Karpas-422 (cell line): Measurements from ENCODE around the gene ACOT7. TPM values are rescaled to one million over a fixed set of nuclear protein-coding genes. Genes with fewer than 3 reads are reported as not detected.

Experiments
- DNase-seq: peaks from one replicate; pipeline ENCODE4 v3.0.0-alpha.2; 2015
- H2AFZ ChIP-seq: fragments of 200-600 bp; sonication (generic); 2 replicates; pipeline ENCODE4 v1.6.1; 2014; ENCODE audit warnings: antibody characterized with exemption, low read length, mixed read lengths
- H3K27ac ChIP-seq: fragments of 200-600 bp; sonication (generic); 2 replicates; pipeline ENCODE4 v1.5.1; 2014; ENCODE audit warnings: mild to moderate bottlenecking, low read length, moderate library complexity
- H3K27me3 ChIP-seq: fragments of 200-600 bp; sonication (generic); 2 replicates; pipeline ENCODE4 v1.6.1; 2014; ENCODE audit warnings: low read length, mixed read lengths
- H3K36me3 ChIP-seq: fragments of 200-600 bp; sonication (generic); 2 replicates; pipeline ENCODE4 v1.6.1; 2014; ENCODE audit warnings: low read length, mixed read lengths; ENCODE audit not compliant: insufficient read depth
- H3K4me1 ChIP-seq: fragments of 200-600 bp; sonication (generic); 2 replicates; pipeline ENCODE4 v1.6.1; 2014; ENCODE audit warnings: mild to moderate bottlenecking, low read length, mixed read lengths
- H3K4me2 ChIP-seq: fragments of 200-600 bp; sonication (generic); 2 replicates; pipeline ENCODE4 v1.6.1; 2014; ENCODE audit warnings: low read length, low read depth, mild to moderate bottlenecking; ENCODE audit not compliant: poor library complexity, severe bottlenecking
- H3K4me3 ChIP-seq: fragments of 200-600 bp; sonication (generic); 2 replicates; pipeline ENCODE4 v1.5.1; 2014; ENCODE audit warnings: mild to moderate bottlenecking, antibody characterized with exemption, low read length, mixed read lengths
- H3K79me2 ChIP-seq: fragments of 200-600 bp; sonication (generic); 2 replicates; pipeline ENCODE4 v1.6.1; 2014; ENCODE audit warnings: mild to moderate bottlenecking, low read length, mixed read lengths
- H3K9ac ChIP-seq: fragments of 200-600 bp; sonication (generic); 2 replicates; pipeline ENCODE4 v1.6.0; 2014; ENCODE audit warnings: low read length
- H3K9me2 ChIP-seq: fragments of 200-600 bp; sonication (generic), shearing (Covaris generic); replicated peaks from 2 replicates; pipeline ENCODE4 v1.6.0; 2014; ENCODE audit warnings: mild to moderate bottlenecking, low read length, moderate library complexity; ENCODE audit not compliant: insufficient read depth
- H3K9me3 ChIP-seq: fragments of 300-700, 200-600 bp; sonication (generic); 2 replicates; pipeline ENCODE4 v1.6.1; 2014; ENCODE audit warnings: low read length, mixed read lengths
- H4K20me1 ChIP-seq: fragments of 200-600 bp; sonication (generic); 2 replicates; pipeline ENCODE4 v1.6.1; 2014; ENCODE audit warnings: mild to moderate bottlenecking, antibody characterized with exemption, low read length, low read depth; ENCODE audit not compliant: insufficient read depth
- total RNA-seq: library from RNA; depleted of rRNA; stranded (reverse); fragments of >200 nt; shearing (Covaris generic); gene quantifications from 2 replicates; pipeline ENCODE4 v1.2.3, GENCODE V29; 2014; ENCODE audit warnings: low replicate concordance

Gene ACOT7
- total RNA-seq, 1 experiment from 2014 or later: 11.8 TPM

DNA sequence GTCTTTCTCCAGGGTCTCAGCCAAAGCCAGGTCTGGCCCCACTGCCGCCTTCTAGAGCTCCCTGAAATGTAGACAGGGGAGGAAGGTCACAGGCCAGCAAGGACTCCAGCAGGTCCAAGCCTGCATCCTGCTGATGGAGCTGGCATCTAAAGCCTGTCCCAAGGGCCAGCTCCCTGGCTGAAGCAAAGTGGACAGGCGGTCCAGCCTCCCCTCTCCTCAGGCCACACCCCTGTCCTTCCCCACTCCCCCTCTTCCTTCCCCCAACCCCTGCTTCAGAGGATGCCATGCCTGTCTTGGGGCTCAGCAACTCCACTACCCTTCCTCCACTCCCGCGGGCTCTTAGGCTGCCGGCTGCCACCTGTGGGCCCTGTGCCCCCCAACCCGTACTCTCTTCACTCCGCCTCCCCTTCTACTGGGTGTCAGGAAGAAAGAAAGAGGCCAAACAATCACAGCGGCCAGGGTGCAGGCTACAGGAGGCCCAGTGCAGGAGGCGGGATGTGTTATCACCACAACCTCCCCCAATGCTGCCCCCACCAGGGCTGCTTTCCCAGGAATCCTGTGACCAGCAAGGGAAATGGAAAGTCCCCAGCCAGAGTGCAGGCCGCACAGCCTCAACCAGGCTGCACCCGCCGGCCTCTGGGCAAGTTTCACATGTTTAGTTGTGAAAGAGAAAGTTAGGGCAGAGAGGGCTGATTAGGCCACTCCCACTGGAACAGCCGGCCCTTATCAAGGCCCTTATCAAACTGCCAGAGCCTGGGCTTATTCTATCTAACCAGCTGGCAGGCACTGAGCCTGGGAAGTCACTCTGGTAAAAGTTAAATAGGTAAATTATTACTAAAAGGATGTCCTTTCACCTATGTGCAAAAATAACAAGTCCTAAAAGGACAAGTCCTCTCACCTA, 34.1 kb downstream of the ACOT7 start:
- DNase-seq: peak; percentile 71
- no peaks in the 10 kb centered on the region for H3K9me2 ChIP-seq
- H2AFZ ChIP-seq: no peak overlapping the region
- peak overlapping the region; percentile 37; the same call in 1 of the 2 replicates for H3K4me3 ChIP-seq
- H3K9ac ChIP-seq: peak overlapping the region; percentile 66
- peak overlapping the region; percentile 60 for H3K4me2 ChIP-seq
- H3K36me3 ChIP-seq: no peaks in the 10 kb centered on the region
- peaks cover 30% of the 10 kb centered on the region for H3K4me1 ChIP-seq
- H3K27me3 ChIP-seq: no peaks in the 10 kb centered on the region
- peak overlapping the region; percentile 36; the same call in 1 of the 2 replicates for H3K27ac ChIP-seq
- H3K9me3 ChIP-seq: no peaks in the 10 kb centered on the region
- peaks cover 67% of the 10 kb centered on the region for H3K79me2 ChIP-seq
- H4K20me1 ChIP-seq: no peaks in the 10 kb centered on the region

DNA sequence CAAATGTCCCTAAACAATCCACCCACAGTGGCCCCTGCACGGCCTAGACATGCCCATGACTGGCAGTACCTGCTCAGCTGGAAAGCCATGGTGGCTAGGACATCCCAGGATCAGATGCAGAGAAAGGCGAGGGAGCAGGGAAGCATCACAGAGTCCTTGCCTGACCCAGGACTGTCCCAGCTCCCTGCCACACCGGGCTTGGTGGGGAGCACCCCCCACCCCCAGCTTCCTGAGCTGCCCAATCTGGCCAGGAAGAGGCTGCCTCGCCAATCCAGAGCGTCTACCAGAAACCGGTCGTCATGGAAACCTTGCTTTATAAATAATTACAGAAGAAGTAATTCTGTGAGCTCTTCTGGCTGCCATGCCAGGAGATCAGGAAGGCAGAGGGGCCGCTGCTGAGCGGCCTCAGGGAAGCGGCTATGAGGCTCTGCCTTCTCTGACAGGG, 34.8 kb downstream of the ACOT7 start:
- Histone ChIP-seq H3K9me2 (no peaks in the 10 kb centered on the region), H2AFZ (no peak overlapping the region), H3K27me3 (no peaks in the 10 kb centered on the region), H3K4me1 (peaks cover 30% of the 10 kb centered on the region), H4K20me1 (no peaks in the 10 kb centered on the region), H3K36me3 (no peaks in the 10 kb centered on the region), H3K27ac (peak overlapping the region; percentile 6; the same call in 1 of the 2 replicates), H3K79me2 (peaks cover 73% of the 10 kb centered on the region), H3K9me3 (no peaks in the 10 kb centered on the region), H3K4me2 (peak overlapping the region; percentile 60), H3K9ac (peak overlapping the region; percentile 66), H3K4me3 (no peak overlapping the region; the same call in 1 of the 2 replicates)
- DNase-seq: peak; percentile 77

DNA sequence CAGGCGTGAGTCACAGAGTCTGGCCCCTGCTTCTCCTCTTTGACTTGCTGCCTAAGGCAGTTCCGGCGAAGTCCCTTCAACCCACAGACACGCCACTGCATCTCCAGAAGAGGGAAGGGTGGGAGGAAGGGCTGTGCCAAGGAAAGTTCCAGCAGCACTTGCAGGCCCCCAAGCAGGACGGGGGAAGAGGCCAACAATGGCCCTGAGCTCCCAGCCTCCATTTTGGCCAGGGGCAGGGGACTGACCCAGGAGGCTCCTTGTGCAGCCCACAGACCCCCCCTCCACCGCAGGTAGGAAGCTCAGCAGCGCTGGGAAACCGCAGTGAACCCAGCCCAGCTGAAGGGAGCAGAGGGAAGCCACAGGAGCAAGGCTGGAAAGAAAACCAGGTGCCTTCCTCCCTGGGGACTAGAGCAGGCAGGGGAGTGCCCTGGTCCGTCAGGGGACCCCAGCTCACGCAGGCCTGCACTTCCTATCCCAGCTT, 35.4 kb downstream of the ACOT7 start:
- Histone ChIP-seq H3K27ac (no peak overlapping the region), H3K27me3 (no peaks in the 10 kb centered on the region), H3K9ac (no peak overlapping the region), H3K9me2 (no peaks in the 10 kb centered on the region), H3K36me3 (no peaks in the 10 kb centered on the region), H3K9me3 (no peaks in the 10 kb centered on the region), H3K4me3 (no peak overlapping the region), H3K4me2 (no peak overlapping the region), H3K79me2 (peaks cover 77% of the 10 kb centered on the region), H3K4me1 (peaks cover 30% of the 10 kb centered on the region), H2AFZ (no peak overlapping the region), H4K20me1 (no peaks in the 10 kb centered on the region)
- no peak for DNase-seq

DNA sequence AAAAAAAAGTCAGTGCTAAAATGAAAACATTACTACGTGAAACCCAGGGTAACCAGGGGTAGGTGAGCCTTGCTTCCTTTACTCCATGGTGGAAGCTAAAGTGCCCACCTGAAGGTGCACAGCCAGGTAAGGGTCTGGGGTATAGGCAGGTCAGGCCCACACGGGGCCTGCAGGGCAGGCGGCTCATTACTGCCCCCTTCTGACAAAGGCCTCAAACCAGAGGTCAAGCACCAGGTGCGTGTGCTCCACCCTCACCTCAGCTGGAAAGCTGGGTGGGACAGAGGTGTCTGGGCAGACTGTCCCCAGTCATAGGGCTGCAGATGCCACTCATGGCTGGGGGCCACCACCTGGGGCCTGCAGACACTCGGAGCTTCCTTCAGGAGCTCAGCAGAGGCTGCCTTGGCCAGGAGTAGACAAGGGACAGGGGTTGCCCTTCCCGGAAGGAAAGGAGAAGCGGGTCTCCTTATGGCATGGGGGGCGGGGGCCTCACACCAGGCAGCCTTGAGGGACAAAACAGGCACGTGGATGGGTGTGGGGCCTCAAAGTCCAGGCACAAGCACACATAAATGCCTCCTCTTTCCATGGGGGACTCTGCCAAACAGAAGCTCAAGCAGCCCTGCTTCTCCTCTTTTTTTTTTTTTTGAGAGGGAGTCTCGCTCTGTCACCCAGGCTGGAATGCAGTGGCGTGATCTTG, 36.2 kb downstream of the ACOT7 start:
- H3K9me2 ChIP-seq: no peaks in the 10 kb centered on the region
- no peak overlapping the region for H3K27ac ChIP-seq
- H3K79me2 ChIP-seq: peaks cover 78% of the 10 kb centered on the region
- no peak overlapping the region for H3K9ac ChIP-seq
- peaks cover 30% of the 10 kb centered on the region for H3K4me1 ChIP-seq
- H3K27me3 ChIP-seq: no peaks in the 10 kb centered on the region
- no peak overlapping the region for H3K4me3 ChIP-seq
- no peaks in the 10 kb centered on the region for H3K9me3 ChIP-seq
- no peak overlapping the region for H3K4me2 ChIP-seq
- H2AFZ ChIP-seq: no peak overlapping the region
- no peaks in the 10 kb centered on the region for H4K20me1 ChIP-seq
- no peaks in the 10 kb centered on the region for H3K36me3 ChIP-seq
- no peak for DNase-seq

DNA sequence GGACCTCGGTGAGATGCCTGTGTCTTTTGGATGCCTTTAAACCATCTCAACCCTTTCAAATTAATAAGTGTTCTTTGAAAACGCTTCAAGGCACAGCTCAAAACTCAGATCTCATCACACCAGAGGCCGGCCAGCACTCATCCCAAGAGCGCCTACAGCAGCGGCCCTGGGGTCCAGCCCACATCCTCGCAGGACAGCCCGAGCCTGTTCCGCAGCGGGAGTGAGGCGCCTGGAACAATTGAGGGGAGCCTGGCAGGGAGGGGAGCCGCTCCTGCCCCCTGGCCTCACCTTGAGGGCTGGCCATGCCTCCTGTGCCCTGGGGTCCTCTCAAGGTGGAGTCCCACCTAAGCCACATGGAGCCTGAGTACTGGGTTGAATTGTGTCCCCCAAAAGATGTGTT, 37.9 kb downstream of the ACOT7 start:
- no peak overlapping the region for H3K4me3 ChIP-seq
- H3K9me3 ChIP-seq: no peaks in the 10 kb centered on the region
- H3K4me1 ChIP-seq: peaks cover 21% of the 10 kb centered on the region
- no peaks in the 10 kb centered on the region for H3K9me2 ChIP-seq
- H3K79me2 ChIP-seq: peaks cover 72% of the 10 kb centered on the region
- no peak overlapping the region for H3K27ac ChIP-seq
- H4K20me1 ChIP-seq: no peaks in the 10 kb centered on the region
- H3K4me2 ChIP-seq: no peak overlapping the region
- DNase-seq: no peak
- no peaks in the 10 kb centered on the region for H3K36me3 ChIP-seq
- H3K27me3 ChIP-seq: no peaks in the 10 kb centered on the region
- H2AFZ ChIP-seq: no peak overlapping the region
- H3K9ac ChIP-seq: no peak overlapping the region

DNA sequence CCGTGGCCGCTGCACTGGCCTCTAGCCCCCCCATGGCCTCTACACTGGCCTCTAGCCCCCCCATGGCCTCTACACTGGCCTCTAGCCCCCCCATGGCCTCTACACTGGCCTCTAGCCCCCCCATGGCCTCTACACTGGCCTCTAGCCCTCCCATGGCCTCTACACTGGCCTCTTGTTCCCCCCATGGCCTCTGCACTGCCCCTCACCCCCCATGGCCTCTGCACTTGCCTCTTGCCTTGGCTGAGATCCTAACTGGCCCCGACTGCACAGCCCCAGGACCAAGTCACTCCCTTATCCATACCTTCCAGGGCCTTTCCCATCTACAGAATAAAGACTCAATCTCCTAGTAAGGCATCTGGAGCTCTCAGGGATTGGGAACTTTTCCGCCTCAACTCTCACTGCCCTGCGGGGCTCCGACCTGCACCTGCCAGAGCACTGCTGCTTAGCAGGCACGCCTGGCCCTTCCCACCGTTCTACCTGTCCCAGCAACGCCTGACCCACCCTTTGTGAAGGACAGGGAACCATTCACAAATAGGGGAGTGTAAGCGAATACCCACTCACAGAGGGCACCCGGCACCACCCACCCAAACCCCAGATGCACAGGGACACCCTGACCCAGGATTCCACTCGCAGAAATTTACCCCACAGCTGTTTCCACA, 38.8 kb downstream of the ACOT7 start:
- peaks cover 13% of the 10 kb centered on the region for H3K4me1 ChIP-seq
- H3K27ac ChIP-seq: no peak overlapping the region
- no peak overlapping the region for H2AFZ ChIP-seq
- H3K9ac ChIP-seq: no peak overlapping the region
- H3K27me3 ChIP-seq: no peaks in the 10 kb centered on the region
- H3K79me2 ChIP-seq: peaks cover 64% of the 10 kb centered on the region
- no peaks in the 10 kb centered on the region for H3K9me3 ChIP-seq
- H3K36me3 ChIP-seq: no peaks in the 10 kb centered on the region
- H4K20me1 ChIP-seq: no peaks in the 10 kb centered on the region
- H3K9me2 ChIP-seq: no peaks in the 10 kb centered on the region
- no peak overlapping the region for H3K4me2 ChIP-seq
- no peak overlapping the region for H3K4me3 ChIP-seq
- no peak for DNase-seq

DNA sequence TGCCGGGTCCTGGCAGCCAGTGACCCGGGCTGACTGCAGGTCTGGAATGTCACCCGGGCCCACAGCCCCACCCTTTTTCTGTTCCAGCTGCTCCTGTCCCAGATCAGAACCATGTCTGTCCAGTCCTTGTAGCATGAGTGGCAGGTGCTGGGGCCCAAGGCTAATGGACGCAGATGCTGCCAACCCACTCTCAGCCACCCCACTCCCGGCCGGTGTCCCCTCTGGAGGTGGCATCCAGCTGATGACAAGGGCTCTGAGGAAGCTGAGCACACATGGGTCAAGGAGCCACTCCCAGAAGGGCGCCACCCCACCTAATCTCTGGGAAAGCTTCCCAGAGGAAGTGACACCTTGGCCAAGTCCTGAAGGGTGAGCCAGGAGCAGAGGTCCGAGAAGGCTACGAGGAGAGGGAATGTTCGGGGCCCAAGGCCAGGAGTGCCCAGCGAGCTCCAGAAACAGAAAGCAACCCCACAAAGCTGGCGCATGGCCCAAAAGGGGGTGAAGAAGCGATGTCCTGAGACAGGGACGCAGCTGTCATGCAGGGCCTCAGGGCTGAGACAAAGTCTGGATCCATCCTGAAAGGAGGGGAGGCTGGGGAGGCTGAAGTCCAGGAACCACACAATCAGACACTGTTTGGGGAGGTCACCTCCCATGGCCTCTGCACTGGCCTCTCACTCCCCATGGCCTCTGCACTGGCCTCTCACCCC, 39.5 kb downstream of the ACOT7 start:
- peaks cover 6% of the 10 kb centered on the region for H3K4me1 ChIP-seq
- H3K9me2 ChIP-seq: no peaks in the 10 kb centered on the region
- H3K9ac ChIP-seq: no peak overlapping the region
- no peaks in the 10 kb centered on the region for H4K20me1 ChIP-seq
- no peaks in the 10 kb centered on the region for H3K36me3 ChIP-seq
- H3K79me2 ChIP-seq: peaks cover 57% of the 10 kb centered on the region
- no peak overlapping the region for H3K27ac ChIP-seq
- H3K27me3 ChIP-seq: no peaks in the 10 kb centered on the region
- H3K4me2 ChIP-seq: no peak overlapping the region
- DNase-seq: no peak
- no peak overlapping the region for H2AFZ ChIP-seq
- no peak overlapping the region for H3K4me3 ChIP-seq
- H3K9me3 ChIP-seq: no peaks in the 10 kb centered on the region
